Measurements from ENCODE around the gene PRKN.
"Not testable (repeated sequence)": the region's sequence is repeated elsewhere in the genome, so short reads cannot be mapped to it uniquely, and the experiment has no call there.

The PRKN gene

DNA sequence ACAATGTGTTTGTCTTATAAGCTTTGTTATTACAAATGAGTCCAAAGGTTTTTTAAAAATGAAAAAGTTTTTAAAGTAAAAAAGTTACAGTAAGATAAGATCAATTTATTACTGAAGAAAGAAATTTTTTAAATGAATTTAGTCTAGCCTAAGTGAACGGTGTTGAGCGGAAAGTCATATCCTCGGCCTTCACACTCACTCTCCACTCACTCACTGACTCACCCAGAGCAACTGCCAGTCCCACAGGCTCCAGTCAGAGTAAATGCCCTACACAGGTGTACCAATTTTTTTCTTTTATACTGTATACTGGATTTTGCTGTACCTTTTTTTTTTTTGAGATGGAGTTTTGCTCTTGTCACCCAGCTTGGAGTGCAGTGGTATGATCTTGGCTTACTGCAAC is 1411.0 kb downstream of the PRKN start:
- no peak overlapping the region for H3K4me3 ChIP-seq (ENCODE audit: low read length)
- no peaks in the 10 kb centered on the region for H3K36me3 ChIP-seq (ENCODE audit: insufficient read depth, low read length)
- H3K4me1 ChIP-seq (ENCODE audit: insufficient read depth, low read length): no peaks in the 10 kb centered on the region
- H3K9ac ChIP-seq (ENCODE audit: low read depth, low read length): no peak overlapping the region
- no peak overlapping the region for H3K27ac ChIP-seq (ENCODE audit: low read depth, low read length)
- peaks cover 13% of the 10 kb centered on the region; the same call in 1 of the 2 replicates for H3K9me3 ChIP-seq (ENCODE audit: insufficient read depth, low read depth, low read length)
- WGBS: 90% methylated on average over 3 of the region's 3 CpGs
- no peaks in the 10 kb centered on the region for H3K27me3 ChIP-seq (ENCODE audit: insufficient read depth, low read length)

DNA sequence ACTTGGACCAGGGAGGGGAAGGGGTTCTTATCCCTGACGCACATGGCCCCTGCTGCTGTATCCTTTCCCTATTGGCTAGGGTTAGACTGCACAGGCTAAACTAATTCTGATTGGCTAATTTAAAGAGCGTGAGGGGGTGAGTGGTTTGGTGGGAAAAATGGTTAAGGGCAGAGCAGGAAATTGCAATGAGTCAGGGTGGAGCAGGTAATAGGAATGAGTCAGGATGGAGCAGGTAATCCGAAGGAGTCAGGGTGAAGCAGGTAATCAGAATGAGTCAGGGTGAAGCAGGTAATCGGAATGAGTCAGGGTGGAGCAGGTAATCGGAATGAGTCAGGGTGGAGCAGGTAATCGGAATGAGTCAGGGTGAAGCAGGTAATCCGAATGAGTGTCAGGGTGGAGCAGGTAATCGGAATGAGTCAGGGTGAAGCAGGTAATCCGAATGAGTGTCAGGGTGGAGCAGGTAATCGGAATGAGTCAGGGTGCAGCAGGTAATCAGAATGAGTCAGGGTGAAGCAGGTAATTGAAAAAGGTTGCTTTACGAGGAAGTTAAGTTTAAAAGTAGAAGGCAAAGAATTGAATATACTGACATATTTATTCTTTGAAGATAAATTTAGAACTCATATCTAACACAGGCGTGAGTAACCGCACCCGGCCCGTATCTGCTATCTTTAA is 1412.2 kb downstream of the PRKN start:
- peaks cover 13% of the 10 kb centered on the region; the same call in 1 of the 2 replicates for H3K9me3 ChIP-seq (ENCODE audit: insufficient read depth, low read depth, low read length)
- not testable (repeated sequence) for H3K36me3 ChIP-seq (ENCODE audit: insufficient read depth, low read length); H3K4me1 ChIP-seq (ENCODE audit: insufficient read depth, low read length); H3K4me3 ChIP-seq (ENCODE audit: low read length); H3K27ac ChIP-seq (ENCODE audit: low read depth, low read length); H3K27me3 ChIP-seq (ENCODE audit: insufficient read depth, low read length); H3K9ac ChIP-seq (ENCODE audit: low read depth, low read length)
- WGBS: 85% methylated on average over 10 of the region's 15 CpGs

DNA sequence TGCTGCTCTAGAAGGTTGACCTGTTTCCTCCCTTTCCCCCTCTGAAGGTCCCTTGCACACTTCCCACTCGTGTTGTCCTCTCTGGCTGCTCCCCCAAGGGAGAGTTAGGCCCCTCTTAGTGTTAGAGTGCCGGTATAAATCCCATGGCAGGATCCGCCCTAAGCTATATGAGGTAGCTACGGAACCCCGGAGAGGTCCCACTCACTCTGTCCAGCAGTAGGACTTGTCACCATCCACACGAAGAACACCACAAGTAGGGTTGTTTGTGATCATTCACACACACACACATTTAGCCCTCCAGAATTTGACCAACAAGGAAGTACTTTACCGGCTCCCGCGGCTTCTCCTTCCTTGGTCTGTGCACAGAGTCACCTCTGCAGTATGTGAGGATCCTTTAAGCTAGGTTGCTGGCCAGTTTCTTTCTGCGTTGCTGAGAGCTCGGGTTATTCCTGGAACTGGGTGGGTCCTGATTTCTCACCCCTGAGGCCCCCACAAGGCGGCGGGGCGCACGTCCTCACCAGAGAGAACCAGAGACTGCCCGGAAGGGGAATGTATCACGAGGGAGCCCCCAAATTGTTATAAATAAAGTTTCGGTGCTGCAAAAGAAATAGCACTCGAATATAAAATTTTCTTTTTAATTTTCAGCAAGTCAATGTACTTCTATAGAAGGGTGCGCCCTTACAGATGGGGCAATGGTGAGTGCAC is 1412.9 kb downstream of the PRKN start:
- not testable (repeated sequence) for H3K9ac ChIP-seq (ENCODE audit: low read depth, low read length); H3K4me3 ChIP-seq (ENCODE audit: low read length); H3K4me1 ChIP-seq (ENCODE audit: insufficient read depth, low read length); H3K27ac ChIP-seq (ENCODE audit: low read depth, low read length); H3K36me3 ChIP-seq (ENCODE audit: insufficient read depth, low read length); H3K27me3 ChIP-seq (ENCODE audit: insufficient read depth, low read length)
- H3K9me3 ChIP-seq (ENCODE audit: insufficient read depth, low read depth, low read length): peaks cover 13% of the 10 kb centered on the region; the same call in 1 of the 2 replicates
- 93% methylated on average over 20 of the region's 20 CpGs for WGBS

DNA sequence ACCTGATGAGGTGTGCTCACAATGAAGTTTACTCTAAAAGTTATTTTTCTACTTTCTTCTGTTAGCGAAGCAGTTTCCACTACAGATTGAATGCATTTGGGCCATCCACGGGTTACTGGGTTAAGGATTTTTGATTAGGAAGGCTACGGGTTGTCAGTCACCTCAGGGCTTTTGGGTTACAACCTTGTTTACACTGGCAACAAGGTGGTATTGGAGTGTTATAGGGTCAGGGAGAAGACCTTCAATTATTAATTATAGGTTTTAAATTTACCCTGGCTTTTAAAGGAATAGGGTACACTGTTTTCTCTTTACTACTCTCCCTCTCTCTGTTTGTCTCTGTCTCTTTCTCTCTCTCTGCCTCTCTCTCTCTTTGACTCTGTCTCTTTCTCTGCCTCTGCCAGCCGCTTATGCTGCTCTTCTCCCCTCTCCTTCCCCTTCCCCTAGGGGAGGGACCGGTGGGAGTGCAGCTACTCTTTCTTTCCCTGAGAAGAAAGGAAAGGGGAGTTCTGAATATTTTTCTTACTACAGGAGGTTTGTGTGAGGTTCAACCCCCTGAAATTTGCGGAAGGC is 1413.5 kb downstream of the PRKN start:
- H3K27ac ChIP-seq (ENCODE audit: low read depth, low read length): no peak overlapping the region
- no peaks in the 10 kb centered on the region for H3K36me3 ChIP-seq (ENCODE audit: insufficient read depth, low read length)
- no peaks in the 10 kb centered on the region for H3K4me1 ChIP-seq (ENCODE audit: insufficient read depth, low read length)
- 90% methylated on average over 6 of the region's 6 CpGs for WGBS
- no peak overlapping the region for H3K9ac ChIP-seq (ENCODE audit: low read depth, low read length)
- no peaks in the 10 kb centered on the region for H3K27me3 ChIP-seq (ENCODE audit: insufficient read depth, low read length)
- H3K4me3 ChIP-seq (ENCODE audit: low read length): no peak overlapping the region
- peaks cover 13% of the 10 kb centered on the region; the same call in 1 of the 2 replicates for H3K9me3 ChIP-seq (ENCODE audit: insufficient read depth, low read depth, low read length)

DNA sequence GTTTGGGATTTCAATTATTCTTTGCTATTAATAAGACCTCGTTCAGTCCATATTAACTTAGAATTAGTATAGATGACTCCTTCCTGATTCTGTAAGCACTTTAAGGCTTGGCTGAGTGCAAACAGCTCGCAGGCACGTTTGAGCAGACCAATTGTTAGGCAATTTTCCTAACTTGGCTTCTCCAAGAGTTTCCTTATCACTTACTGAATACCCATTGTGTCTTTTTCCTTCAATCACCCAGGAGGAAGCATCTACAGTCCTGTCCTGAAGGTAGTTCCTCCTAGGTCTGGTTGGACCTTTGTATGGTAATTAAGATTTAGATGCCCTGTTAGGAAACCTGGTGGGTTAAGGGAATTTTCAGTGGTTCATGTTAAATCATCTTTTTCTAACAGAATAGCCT is 1414.1 kb downstream of the PRKN start:
- H3K9ac ChIP-seq (ENCODE audit: low read depth, low read length); H3K4me1 ChIP-seq (ENCODE audit: insufficient read depth, low read length); H3K27ac ChIP-seq (ENCODE audit: low read depth, low read length); H3K4me3 ChIP-seq (ENCODE audit: low read length); H3K27me3 ChIP-seq (ENCODE audit: insufficient read depth, low read length); H3K36me3 ChIP-seq (ENCODE audit: insufficient read depth, low read length): not testable (repeated sequence)
- peaks cover 13% of the 10 kb centered on the region; the same call in 1 of the 2 replicates for H3K9me3 ChIP-seq (ENCODE audit: insufficient read depth, low read depth, low read length)
- 53% methylated on average over 3 of the region's 3 CpGs for WGBS

DNA sequence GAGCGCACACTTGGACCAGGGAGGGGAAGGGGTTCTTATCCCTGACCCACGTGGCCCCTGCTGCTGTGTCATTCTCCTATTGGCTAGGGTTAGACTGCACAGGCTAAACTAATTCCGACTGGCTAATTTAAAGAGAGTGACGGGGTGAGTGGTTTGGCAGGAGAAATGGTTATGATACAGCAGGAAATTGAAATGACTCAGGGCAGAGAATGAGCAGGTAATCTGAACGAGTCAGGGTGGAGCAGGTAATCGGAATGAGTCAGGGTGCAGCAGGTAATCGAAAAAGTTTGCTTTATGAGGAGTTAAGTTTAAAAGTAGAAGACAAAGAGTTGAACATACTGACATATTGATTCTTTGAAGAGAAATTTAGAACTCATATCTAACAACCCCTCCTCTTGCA is 1417.8 kb downstream of the PRKN start:
- H3K4me3 ChIP-seq (ENCODE audit: low read length); H3K36me3 ChIP-seq (ENCODE audit: insufficient read depth, low read length); H3K27ac ChIP-seq (ENCODE audit: low read depth, low read length); H3K9ac ChIP-seq (ENCODE audit: low read depth, low read length); H3K9me3 ChIP-seq (ENCODE audit: insufficient read depth, low read depth, low read length); H3K27me3 ChIP-seq (ENCODE audit: insufficient read depth, low read length); H3K4me1 ChIP-seq (ENCODE audit: insufficient read depth, low read length): not testable (repeated sequence)
- 93% methylated on average over 7 of the region's 7 CpGs for WGBS

DNA sequence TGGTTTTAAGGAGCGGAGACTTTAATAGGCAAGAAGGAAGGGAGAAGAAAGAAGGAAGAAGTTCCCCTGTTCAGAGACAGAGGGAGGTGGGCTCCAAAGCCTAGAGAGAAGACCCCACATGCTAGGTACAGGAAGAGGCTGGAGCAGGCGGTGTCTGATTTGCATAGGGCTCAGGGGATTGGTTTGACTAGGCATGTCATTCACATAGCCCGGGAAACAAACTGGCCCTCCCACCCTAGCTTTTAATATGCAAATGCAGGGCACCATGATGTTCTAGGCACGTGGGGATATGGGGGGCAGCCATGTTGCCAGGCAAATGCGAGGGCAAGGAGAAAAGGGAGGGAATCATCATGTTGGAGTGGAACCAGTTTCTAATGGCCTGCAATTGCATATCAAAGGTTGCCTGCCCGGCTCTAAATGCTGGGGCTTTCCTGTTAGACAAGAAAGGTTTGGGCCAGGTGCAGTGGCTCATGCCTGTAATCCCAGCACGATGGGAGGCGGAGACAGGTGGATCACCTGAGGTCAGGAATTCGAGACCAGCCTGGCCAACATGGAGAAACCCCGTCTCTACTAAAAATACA is 1419.4 kb downstream of the PRKN start:
- H3K9me3 ChIP-seq (ENCODE audit: insufficient read depth, low read depth, low read length): no peaks in the 10 kb centered on the region
- 81% methylated on average over 10 of the region's 10 CpGs for WGBS
- no peaks in the 10 kb centered on the region for H3K27me3 ChIP-seq (ENCODE audit: insufficient read depth, low read length)
- no peaks in the 10 kb centered on the region for H3K4me1 ChIP-seq (ENCODE audit: insufficient read depth, low read length)
- H3K27ac ChIP-seq (ENCODE audit: low read depth, low read length): no peak overlapping the region
- H3K9ac ChIP-seq (ENCODE audit: low read depth, low read length): no peak overlapping the region
- H3K4me3 ChIP-seq (ENCODE audit: low read length): no peak overlapping the region
- no peaks in the 10 kb centered on the region for H3K36me3 ChIP-seq (ENCODE audit: insufficient read depth, low read length)

DNA sequence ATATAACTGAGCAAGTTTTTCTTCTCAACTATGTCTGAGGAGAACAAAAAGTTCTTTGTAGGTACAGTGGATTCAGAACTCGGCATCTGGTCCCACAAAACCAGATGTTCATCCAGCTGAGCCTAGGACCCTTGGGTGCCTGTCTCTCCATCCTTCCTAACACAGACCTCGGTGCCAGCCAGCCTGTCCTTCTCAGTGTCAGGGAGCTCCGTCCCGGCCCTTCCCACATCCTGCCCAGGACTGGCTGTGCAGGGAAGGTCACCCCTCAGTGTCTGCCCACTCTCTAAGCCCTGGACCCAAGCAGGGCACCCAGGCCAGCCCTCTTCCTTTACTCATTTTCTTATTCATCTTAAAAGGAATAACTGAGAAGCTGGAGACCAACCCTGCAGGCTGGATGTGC is 1421.7 kb downstream of the PRKN start:
- no peak overlapping the region for H3K27ac ChIP-seq (ENCODE audit: low read depth, low read length)
- no peaks in the 10 kb centered on the region for H3K4me1 ChIP-seq (ENCODE audit: insufficient read depth, low read length)
- H3K4me3 ChIP-seq (ENCODE audit: low read length): no peak overlapping the region
- 93% methylated on average over 4 of the region's 4 CpGs for WGBS
- H3K36me3 ChIP-seq (ENCODE audit: insufficient read depth, low read length): no peaks in the 10 kb centered on the region
- no peaks in the 10 kb centered on the region for H3K27me3 ChIP-seq (ENCODE audit: insufficient read depth, low read length)
- H3K9me3 ChIP-seq (ENCODE audit: insufficient read depth, low read depth, low read length): no peaks in the 10 kb centered on the region
- H3K9ac ChIP-seq (ENCODE audit: low read depth, low read length): no peak overlapping the region

DNA sequence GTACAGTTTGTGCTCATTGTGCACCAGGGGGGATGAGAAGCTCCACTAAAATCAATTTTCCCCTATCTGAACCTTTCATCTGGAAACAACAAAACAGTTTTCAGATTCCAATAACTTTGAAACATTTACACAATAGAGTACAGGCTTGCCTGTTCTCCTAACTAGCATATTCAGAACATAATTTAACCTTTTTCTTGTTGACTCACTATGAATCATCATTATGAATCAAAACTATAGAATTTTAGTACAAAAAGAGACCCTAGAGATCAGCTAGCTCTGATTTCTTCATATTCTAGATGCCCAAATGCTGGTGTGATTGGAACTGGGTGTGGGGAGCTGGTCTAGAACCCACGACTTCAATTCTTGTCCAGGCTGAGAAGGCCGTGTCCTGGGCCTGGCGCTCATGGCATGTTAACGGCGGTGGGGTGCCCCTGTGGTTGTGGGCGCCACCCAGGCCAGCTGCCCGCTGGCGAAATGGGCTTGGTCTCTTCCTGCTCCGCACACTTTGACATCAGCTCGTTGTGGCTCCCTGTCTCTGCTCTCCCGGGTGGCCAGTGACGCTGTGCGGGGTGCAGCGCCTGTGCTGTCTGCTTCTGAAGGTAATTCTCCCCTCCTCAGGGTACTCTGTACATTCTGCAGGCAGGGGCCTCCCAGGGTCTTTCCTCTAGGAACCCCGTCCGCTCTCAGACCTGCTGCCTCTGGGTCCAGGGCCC is 1423.8 kb downstream of the PRKN start:
- Histone ChIP-seq H3K9me3 (ENCODE audit: insufficient read depth, low read depth, low read length) (0 out of 2 replicates have a peak, but pooled peaks cover under 1% of the 10 kb centered on the region), H3K4me1 (ENCODE audit: insufficient read depth, low read length) (no peaks in the 10 kb centered on the region), H3K36me3 (ENCODE audit: insufficient read depth, low read length) (no peaks in the 10 kb centered on the region), H3K4me3 (ENCODE audit: low read length) (no peak overlapping the region), H3K27me3 (ENCODE audit: insufficient read depth, low read length) (no peaks in the 10 kb centered on the region), H3K9ac (ENCODE audit: low read depth, low read length) (no peak overlapping the region), H3K27ac (ENCODE audit: low read depth, low read length) (no peak overlapping the region)
- 96% methylated on average over 16 of the region's 16 CpGs for WGBS

DNA sequence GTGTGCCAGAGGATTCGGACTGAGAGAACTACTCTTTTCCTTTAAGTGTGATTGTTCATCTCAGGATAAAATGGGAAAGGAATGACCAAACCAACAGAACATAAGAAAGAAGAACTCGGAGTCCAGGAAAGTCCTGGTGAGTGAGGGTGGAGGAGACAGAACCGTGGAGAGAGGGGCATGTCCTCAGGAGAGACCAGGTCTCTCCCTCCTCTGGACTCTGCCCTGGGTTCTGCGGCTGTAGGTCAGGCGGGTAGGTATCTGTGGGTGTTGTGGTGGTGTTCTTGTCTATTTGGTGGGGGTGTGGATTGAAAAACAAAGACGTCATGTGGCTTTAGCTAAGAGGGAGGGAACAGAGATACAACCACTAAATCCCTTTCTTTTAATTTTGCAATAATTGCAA is 1424.6 kb downstream of the PRKN start:
- H3K9me3 ChIP-seq (ENCODE audit: insufficient read depth, low read depth, low read length): peaks cover 5% of the 10 kb centered on the region
- no peaks in the 10 kb centered on the region for H3K4me1 ChIP-seq (ENCODE audit: insufficient read depth, low read length)
- H3K4me3 ChIP-seq (ENCODE audit: low read length): no peak overlapping the region
- no peaks in the 10 kb centered on the region for H3K27me3 ChIP-seq (ENCODE audit: insufficient read depth, low read length)
- H3K27ac ChIP-seq (ENCODE audit: low read depth, low read length): no peak overlapping the region
- no peak overlapping the region for H3K9ac ChIP-seq (ENCODE audit: low read depth, low read length)
- H3K36me3 ChIP-seq (ENCODE audit: insufficient read depth, low read length): no peaks in the 10 kb centered on the region
- WGBS: 90% methylated on average over 5 of the region's 6 CpGs

DNA sequence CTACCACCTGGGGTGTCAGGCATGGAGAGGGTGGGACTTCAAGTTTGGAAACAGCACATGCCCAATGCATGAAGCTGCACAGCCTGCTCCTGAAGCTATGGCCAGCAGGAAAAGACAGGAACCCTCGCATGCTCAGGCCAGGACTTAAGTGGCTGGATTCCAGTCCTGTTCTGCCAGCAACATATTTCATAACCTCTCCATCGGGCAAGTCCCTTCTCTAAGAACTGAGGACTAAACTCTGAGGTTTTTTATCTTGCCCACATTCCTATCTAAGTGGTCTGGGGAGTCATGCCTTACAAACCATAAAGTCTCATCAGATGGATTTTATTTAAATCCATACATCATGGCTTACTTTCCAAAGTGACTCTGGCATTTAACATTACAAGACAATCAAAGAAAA is 1426.2 kb downstream of the PRKN start:
- H3K27ac ChIP-seq (ENCODE audit: low read depth, low read length): no peak overlapping the region
- no peaks in the 10 kb centered on the region for H3K27me3 ChIP-seq (ENCODE audit: insufficient read depth, low read length)
- H3K4me1 ChIP-seq (ENCODE audit: insufficient read depth, low read length): no peaks in the 10 kb centered on the region
- H3K36me3 ChIP-seq (ENCODE audit: insufficient read depth, low read length): no peaks in the 10 kb centered on the region
- WGBS: 85% methylated on average over 2 of the region's 2 CpGs
- H3K9me3 ChIP-seq (ENCODE audit: insufficient read depth, low read depth, low read length): peaks cover 21% of the 10 kb centered on the region
- no peak overlapping the region for H3K4me3 ChIP-seq (ENCODE audit: low read length)
- no peak overlapping the region for H3K9ac ChIP-seq (ENCODE audit: low read depth, low read length)
